NB4 (cell line): Measurements from ENCODE around the gene GYPC.

Experiments
- MYC ChIP-seq: IDR thresholded peaks from 2 replicates; pipeline ENCODE4 v1.6.1; 2011; ENCODE audit warnings: low read depth, low read length
- POLR2A ChIP-seq: IDR thresholded peaks from 2 replicates; pipeline ENCODE4 v1.6.1; 2011; ENCODE audit warnings: mild to moderate bottlenecking; ENCODE audit not compliant: insufficient read length; ENCODE audit errors: extremely low read depth
- TF ChIP-seq, protein P1 (sequence below): IDR thresholded peaks from one replicate; pipeline ENCODE4 v1.5.1; 2012; ENCODE audit warnings: low read depth, low read length
- TF ChIP-seq, protein P2 (sequence below): IDR thresholded peaks from 2 replicates; pipeline ENCODE4 v1.6.1; 2011; ENCODE audit warnings: low read depth, low read length

DNA sequence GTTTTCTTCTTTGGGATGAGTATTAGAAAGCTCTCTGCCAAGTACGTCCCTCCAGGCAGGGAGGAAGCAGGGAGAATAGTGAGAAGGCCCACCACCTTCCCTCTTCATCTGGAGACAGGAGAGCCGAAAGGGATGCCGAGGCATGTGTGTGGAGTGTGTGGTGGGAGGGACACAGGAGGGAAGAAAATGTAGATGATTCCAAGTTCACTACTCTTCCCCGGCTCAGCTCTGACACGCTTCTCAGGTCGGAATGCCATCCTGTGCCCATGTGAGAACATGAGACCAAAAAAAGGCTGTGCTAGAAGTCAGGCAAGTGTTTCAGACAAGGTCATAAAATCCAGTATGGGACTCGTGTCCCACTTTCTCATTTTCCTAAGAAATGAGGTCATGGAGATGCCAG lies 47.4 kb downstream of the GYPC start:
- no peak for TF ChIP-seq POLR2A
- TF ChIP-seq, protein P1, sequence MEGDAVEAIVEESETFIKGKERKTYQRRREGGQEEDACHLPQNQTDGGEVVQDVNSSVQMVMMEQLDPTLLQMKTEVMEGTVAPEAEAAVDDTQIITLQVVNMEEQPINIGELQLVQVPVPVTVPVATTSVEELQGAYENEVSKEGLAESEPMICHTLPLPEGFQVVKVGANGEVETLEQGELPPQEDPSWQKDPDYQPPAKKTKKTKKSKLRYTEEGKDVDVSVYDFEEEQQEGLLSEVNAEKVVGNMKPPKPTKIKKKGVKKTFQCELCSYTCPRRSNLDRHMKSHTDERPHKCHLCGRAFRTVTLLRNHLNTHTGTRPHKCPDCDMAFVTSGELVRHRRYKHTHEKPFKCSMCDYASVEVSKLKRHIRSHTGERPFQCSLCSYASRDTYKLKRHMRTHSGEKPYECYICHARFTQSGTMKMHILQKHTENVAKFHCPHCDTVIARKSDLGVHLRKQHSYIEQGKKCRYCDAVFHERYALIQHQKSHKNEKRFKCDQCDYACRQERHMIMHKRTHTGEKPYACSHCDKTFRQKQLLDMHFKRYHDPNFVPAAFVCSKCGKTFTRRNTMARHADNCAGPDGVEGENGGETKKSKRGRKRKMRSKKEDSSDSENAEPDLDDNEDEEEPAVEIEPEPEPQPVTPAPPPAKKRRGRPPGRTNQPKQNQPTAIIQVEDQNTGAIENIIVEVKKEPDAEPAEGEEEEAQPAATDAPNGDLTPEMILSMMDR: no peak
- no peak for TF ChIP-seq MYC
- TF ChIP-seq, protein P2, sequence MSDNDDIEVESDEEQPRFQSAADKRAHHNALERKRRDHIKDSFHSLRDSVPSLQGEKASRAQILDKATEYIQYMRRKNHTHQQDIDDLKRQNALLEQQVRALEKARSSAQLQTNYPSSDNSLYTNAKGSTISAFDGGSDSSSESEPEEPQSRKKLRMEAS: no peak
